ENCODE data around the gene SRL. TPM values are rescaled to one million over a fixed set of nuclear protein-coding genes. Genes with fewer than 3 reads are reported as not detected.

SRL gene
- total and polyA plus RNA-seq, 2 of the 13 experiments (the other 11 are each of a cell fraction or from before 2014, with no cell fraction given) = 0.05 TPM; not detected in 1

DNA sequence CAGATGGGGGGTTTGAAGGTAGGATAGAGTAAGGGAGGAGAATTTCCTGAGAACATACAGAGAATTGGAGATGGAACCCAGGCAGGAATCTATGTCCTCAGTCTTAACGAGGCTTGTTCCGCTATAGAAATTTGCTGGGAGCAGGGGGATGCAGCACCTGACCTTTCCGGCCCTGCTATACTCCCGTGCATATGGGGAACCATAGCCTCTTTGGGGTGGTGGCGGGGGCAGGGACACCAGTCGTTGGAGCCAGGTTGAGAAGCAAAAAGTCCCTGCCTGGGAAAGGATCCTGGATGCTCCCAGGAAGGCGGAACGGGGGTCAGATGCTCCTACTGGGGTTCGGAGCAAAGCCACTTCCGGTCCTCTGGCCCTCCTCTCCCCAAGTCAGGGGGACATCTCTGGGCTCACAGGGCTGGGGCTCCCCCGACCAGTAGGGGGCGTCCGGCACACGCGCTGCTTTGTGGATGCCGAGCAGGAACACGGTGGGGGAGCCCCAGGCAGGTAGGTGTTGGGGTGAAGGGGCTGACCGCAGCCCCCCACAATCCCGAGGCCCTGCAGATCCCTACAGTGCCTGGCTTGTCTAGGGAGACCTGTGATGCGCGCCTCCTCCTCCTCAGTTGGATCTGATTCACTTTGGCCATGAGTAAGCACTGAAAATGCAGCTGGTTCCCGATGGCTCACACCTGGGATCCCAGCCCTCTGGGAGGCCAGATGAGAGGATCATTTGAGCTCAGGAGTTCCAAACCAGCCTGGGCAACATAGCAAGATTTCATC is 46.5 kb upstream of the SRL start (continued):
- TF ChIP-seq, protein P1, sequence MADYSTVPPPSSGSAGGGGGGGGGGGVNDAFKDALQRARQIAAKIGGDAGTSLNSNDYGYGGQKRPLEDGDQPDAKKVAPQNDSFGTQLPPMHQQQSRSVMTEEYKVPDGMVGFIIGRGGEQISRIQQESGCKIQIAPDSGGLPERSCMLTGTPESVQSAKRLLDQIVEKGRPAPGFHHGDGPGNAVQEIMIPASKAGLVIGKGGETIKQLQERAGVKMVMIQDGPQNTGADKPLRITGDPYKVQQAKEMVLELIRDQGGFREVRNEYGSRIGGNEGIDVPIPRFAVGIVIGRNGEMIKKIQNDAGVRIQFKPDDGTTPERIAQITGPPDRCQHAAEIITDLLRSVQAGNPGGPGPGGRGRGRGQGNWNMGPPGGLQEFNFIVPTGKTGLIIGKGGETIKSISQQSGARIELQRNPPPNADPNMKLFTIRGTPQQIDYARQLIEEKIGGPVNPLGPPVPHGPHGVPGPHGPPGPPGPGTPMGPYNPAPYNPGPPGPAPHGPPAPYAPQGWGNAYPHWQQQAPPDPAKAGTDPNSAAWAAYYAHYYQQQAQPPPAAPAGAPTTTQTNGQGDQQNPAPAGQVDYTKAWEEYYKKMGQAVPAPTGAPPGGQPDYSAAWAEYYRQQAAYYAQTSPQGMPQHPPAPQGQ (CRISPR knock-in tag; IDR thresholded peaks at IDR 0.05; ENCODE audit: borderline replicate concordance) = no peak
- TF ChIP-seq KAT2B (IDR thresholded peaks at IDR 0.05; ENCODE audit: borderline replicate concordance, low read depth, low read length) (no peak), UBTF (CRISPR knock-in tag; IDR thresholded peaks at IDR 0.05) (0 out of 2 replicates have a peak, but pooled peaks have one; percentile 37), ZNF207 (IDR thresholded peaks at IDR 0.05; ENCODE audit: borderline replicate concordance) (no peak), ZFP62 (CRISPR knock-in tag; IDR thresholded peaks at IDR 0.05) (no peak), XRCC5 (optimal IDR thresholded peaks at IDR 0.05; ENCODE audit: low read length) (peak; percentile 69), ZBTB3 (CRISPR knock-in tag; IDR thresholded peaks at IDR 0.05; ENCODE audit: borderline replicate concordance, low read depth) (no peak), ZNF746 (CRISPR knock-in tag; IDR thresholded peaks at IDR 0.05) (0 out of 2 replicates have a peak, but pooled peaks have one; percentile 51), ZNF547 (CRISPR knock-in tag; IDR thresholded peaks at IDR 0.05) (0 out of 2 replicates have a peak, but pooled peaks have one; percentile 29), JUNB (CRISPR knock-in tag; IDR thresholded peaks at IDR 0.05; ENCODE audit: borderline replicate concordance) (no peak), CBX1 (IDR thresholded peaks at IDR 0.05; ENCODE audit: low read depth) (peak; percentile 26), CREM (IDR thresholded peaks at IDR 0.05) (no peak), CREM (CRISPR knock-in tag; IDR thresholded peaks at IDR 0.05) (no peak), NR2F6 (IDR thresholded peaks at IDR 0.05) (no peak), NR2F6 (CRISPR knock-in tag; IDR thresholded peaks at IDR 0.05) (0 out of 2 replicates have a peak, but pooled peaks have one; percentile 34)
- TF ChIP-seq, protein P2, sequence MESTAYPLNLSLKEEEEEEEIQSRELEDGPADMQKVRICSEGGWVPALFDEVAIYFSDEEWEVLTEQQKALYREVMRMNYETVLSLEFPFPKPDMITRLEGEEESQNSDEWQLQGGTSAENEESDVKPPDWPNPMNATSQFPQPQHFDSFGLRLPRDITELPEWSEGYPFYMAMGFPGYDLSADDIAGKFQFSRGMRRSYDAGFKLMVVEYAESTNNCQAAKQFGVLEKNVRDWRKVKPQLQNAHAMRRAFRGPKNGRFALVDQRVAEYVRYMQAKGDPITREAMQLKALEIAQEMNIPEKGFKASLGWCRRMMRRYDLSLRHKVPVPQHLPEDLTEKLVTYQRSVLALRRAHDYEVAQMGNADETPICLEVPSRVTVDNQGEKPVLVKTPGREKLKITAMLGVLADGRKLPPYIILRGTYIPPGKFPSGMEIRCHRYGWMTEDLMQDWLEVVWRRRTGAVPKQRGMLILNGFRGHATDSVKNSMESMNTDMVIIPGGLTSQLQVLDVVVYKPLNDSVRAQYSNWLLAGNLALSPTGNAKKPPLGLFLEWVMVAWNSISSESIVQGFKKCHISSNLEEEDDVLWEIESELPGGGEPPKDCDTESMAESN (CRISPR knock-in tag; conservative IDR thresholded peaks at IDR 0.05) = 0 out of 2 replicates have a peak, but pooled peaks have one; percentile 62
- TF ChIP-seq, protein P3, sequence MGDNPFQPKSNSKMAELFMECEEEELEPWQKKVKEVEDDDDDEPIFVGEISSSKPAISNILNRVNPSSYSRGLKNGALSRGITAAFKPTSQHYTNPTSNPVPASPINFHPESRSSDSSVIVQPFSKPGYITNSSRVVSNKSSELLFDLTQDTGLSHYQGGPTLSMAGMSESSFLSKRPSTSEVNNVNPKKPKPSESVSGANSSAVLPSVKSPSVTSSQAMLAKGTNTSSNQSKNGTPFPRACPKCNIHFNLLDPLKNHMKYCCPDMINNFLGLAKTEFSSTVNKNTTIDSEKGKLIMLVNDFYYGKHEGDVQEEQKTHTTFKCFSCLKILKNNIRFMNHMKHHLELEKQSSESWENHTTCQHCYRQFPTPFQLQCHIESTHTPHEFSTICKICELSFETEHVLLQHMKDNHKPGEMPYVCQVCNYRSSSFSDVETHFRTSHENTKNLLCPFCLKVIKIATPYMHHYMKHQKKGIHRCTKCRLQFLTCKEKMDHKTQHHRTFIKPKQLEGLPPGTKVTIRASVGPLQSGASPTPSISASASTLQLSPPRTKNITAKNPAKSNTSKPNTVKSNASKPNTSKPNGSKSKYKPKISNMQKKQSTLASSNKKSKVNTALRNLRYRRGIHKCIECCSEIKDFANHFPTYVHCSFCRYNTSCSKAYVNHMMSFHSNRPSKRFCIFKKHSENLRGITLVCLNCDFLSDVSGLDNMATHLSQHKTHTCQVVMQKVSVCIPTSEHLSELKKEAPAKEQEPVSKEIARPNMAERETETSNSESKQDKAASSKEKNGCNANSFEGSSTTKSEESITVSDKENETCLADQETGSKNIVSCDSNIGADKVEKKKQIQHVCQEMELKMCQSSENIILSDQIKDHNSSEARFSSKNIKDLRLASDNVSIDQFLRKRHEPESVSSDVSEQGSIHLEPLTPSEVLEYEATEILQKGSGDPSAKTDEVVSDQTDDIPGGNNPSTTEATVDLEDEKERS (CRISPR knock-in tag; IDR thresholded peaks at IDR 0.05) = no peak

Data from HepG2 (cell line).